HG02678 (cell line): ENCODE results near the gene TRIM71.

ENCODE experiments used
- ATAC-seq: cut with Tn5 transposase; IDR thresholded peaks from one replicate; pipeline ENCODE4 v1.9.1; 2021; ENCODE audit warnings: mild to moderate bottlenecking, moderate library complexity; ENCODE audit not compliant: unreplicated experiment

Gene TRIM71

GRCh38 chr3:32862936-32863487, 45.2 kb downstream of the TRIM71 start:
- no peak for ATAC-seq

- ATAC-seq, result no peak
These were observed 47.6 kb downstream of the TRIM71 start for GRCh38 chr3:32865383-32865782.

- no peak for ATAC-seq
These were observed 48.7 kb downstream of the TRIM71 start for GRCh38 chr3:32866533-32866932.

- no peak for ATAC-seq
These were observed 50.2 kb downstream of the TRIM71 start for GRCh38 chr3:32867954-32868353.

- ATAC-seq, result no peak
These were observed 51.1 kb downstream of the TRIM71 start for GRCh38 chr3:32868719-32869512.

GRCh38 chr3:32869513-32870047, 51.8 kb downstream of the TRIM71 start:
- no peak for ATAC-seq

GRCh38 chr3:32870373-32871095, 52.7 kb downstream of the TRIM71 start:
- ATAC-seq, result no peak

- no peak for ATAC-seq
These were observed 53.5 kb downstream of the TRIM71 start for GRCh38 chr3:32871273-32871672.

- no peak for ATAC-seq
These were observed 54.9 kb downstream of the TRIM71 start for GRCh38 chr3:32872487-32873382.

- no peak for ATAC-seq
These were observed 55.8 kb downstream of the TRIM71 start for GRCh38 chr3:32873531-32874130.

GRCh38 chr3:32876920-32877319, 59.1 kb downstream of the TRIM71 start:
- no peak for ATAC-seq

- no peak for ATAC-seq
These were observed 59.8 kb downstream of the TRIM71 start for GRCh38 chr3:32877598-32877997.

- no peak for ATAC-seq
These were observed 62.4 kb downstream of the TRIM71 start for GRCh38 chr3:32880225-32880624.

- no peak for ATAC-seq
These were observed 63.8 kb downstream of the TRIM71 start for GRCh38 chr3:32881624-32882023.

GRCh38 chr3:32882189-32882588, 64.4 kb downstream of the TRIM71 start:
- no peak for ATAC-seq

GRCh38 chr3:32882603-32883025, 64.8 kb downstream of the TRIM71 start:
- ATAC-seq, result peak; percentile 89

- no peak for ATAC-seq
These were observed 66.0 kb downstream of the TRIM71 start for GRCh38 chr3:32883817-32884216.

- ATAC-seq, result no peak
These were observed 66.8 kb downstream of the TRIM71 start for GRCh38 chr3:32884591-32884990.

- no peak for ATAC-seq
These were observed 67.6 kb downstream of the TRIM71 start for GRCh38 chr3:32885283-32885901.

GRCh38 chr3:32886296-32886695, 68.5 kb downstream of the TRIM71 start:
- ATAC-seq, result no peak
